HG03439 (cell line): ENCODE results near the gene FRAS1.

Experiments
- ATAC-seq: cut with Tn5 transposase; IDR thresholded peaks from one replicate; pipeline ENCODE4 v1.9.1; 2021; ENCODE audit warnings: mild to moderate bottlenecking, moderate library complexity; ENCODE audit not compliant: unreplicated experiment

Gene FRAS1

DNA sequence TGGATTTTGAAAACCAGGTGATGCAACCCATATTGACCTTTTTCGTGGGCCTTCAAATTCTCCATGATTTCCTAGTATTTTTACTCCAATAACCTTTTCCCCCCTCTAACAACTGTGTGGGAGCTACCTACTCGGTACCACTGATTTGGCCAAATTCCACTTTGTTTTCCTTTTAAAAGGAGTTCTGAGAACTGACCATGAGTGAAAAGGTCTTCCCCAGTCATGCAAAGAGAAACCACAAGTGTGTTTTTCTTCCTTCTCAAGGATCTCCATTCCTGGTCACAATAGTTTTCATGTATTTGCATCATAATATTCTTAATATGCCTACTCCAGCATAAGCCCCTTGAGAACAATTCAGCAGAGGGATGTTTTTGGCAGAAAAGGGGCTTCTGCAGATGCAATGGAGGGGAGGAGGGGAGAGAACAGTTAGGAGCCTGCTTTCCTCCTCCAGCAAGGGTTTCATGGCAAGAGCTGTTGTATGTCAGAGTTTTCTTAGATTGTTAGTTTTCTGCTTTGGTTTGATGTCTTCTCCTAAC, 299.2 kb downstream of the FRAS1 start:
- ATAC-seq = no peak

DNA sequence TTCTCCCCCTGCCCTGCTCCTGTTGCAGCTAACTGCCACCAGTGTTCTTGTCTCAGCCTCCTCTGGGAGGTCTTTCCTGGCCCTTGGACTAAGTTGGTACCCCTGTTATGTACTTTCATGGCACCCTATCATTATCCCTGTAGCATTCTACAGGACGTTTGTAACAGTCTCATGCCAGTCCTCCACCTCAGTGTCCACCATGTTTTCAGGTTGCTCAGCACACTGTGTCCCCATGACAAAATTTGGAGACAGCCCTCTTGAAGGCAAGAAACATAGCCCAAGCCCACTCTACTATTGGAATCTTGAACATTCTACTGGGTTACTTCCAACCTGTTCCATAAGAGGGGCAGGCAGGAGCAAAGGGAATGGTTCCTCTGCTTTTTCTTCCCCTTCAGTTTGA, 300.0 kb downstream of the FRAS1 start:
- ATAC-seq = no peak

DNA sequence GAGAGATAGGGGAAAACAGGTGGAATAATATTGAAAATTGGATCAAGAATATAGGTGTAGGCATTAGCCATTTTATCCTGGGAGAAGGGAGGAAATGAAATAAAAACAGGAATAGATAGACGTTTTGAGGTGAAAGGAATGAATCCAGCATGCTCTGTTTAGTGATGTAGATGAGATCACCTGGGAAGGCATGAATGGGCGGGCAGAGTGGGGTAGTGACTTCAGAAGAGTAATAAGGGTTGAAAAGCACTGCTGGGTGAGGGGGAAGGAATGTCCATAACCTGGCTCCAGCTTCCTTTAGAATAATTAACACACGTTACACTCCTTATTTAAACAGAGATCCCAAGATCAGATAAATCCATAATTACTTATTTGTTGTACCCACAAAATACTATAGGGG, 303.3 kb downstream of the FRAS1 start:
- no peak for ATAC-seq

DNA sequence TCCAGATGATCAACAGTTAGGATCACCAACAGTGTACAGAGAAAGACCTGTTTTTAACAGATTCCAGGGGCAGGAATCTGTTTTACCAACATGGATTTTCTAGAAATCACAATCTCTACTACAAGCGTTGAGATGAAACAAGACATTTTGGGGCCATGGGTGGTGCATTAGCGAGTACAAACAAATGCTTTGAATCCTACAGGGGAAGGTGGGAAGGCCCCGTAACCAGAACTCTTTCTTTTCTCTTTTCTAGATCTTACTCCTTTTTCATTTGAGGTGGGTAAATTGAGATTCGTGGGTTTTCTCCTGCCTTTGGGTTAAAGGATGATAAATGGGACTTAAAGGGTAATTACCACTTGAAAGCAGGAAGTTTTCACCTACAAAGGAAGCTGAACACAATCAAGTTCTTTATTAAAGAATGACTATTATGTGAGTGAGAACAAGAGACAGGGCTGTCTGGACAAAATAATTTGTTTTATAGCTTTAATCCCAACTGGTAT, 304.5 kb downstream of the FRAS1 start:
- ATAC-seq = no peak

DNA sequence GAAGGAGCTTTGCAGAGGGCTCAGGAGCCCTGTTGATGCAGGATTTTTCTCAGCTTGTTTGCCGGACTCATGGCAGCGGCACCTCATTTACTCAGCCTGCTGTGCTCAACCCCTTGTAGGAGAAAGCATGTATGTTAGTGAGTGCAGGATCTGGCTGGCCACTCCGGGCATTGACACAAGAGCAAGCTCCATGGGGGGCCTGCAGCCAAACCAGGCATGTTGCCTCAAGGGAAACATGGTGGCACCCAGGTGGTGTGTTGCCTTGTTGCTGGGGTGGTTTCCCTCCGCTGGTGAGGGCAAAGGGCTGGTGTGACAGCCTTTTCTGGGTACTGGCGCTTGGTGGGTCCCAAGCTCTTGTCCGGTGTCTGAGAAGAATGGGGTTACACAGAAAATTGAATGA, 305.2 kb downstream of the FRAS1 start:
- ATAC-seq = no peak

DNA sequence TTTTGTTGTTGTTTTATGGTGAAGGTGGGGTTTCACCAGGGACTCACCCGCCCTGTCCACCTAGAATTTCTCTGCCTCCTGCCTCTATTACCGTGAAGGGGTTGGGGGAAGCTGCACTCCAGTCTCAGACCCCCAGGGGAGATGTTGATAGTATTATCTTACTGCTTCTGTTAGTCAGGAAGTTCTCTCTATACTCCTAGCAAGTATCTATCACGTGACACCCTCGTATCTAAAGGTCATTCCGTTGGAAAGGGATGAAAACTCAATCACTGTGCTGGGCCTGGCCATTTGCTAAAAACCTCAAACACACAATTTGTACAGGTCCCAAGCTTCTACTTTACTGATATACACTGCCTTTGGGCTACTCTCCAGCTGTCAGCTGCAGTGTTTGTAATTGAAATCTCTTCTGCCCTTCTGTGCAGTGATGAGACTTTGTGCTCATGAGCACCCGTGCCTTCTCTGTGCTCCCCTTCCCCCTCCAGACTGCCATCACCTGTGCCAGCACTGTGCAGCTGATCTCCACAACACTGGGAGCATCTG, 306.0 kb downstream of the FRAS1 start:
- ATAC-seq = no peak

DNA sequence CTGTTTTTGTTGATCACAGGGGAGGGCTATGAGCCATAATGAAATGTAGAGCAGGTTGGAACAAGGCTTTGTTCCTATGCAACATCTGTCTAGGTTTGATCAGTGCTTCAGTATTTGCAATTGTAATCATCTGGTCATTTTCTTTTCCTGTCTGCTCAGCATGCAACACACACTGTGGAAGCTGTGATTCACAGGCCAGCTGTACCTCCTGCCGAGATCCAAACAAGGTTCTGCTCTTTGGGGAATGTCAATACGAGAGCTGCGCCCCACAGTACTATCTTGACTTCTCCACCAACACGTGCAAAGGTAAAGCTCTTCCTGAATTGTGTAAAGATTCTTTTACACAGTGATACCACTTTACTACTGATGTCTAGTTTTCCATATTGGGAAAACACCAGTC, 312.6 kb downstream of the FRAS1 start:
- ATAC-seq = no peak

DNA sequence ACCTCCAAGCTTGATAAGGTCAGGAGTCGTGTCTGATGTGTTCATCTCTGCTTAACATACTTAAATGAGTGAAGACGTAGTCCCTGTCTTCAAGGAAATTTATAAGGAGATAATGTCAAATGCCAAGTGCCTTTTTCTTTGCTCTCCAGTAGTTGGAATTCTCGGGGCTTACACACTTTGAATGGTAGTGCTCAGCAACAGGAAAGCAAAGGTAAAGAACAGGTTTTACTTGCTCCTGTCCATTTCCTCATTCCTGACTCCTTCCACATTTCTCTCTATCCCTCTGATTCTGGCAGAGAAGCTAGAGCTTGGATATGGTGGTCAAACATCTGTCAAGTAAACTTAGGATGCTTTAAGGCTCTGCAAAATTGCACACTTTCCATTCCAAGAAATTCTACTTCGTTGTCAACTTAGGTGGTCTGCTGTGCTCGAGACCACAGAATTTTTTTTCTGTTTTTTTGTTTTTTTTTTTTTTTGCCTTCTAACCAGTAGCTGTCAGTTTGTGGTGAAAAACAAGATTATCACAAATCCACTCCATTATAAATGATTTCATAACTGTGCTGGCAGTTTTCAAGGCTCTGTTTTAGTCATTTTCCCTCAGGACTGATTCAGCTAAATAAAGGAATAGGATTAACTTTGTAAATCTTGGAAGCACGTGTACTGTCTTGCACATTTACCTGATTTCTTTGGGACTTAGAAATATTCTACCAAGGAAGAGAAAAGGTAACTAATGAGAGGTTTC, 313.7 kb downstream of the FRAS1 start:
- ATAC-seq = no peak

DNA sequence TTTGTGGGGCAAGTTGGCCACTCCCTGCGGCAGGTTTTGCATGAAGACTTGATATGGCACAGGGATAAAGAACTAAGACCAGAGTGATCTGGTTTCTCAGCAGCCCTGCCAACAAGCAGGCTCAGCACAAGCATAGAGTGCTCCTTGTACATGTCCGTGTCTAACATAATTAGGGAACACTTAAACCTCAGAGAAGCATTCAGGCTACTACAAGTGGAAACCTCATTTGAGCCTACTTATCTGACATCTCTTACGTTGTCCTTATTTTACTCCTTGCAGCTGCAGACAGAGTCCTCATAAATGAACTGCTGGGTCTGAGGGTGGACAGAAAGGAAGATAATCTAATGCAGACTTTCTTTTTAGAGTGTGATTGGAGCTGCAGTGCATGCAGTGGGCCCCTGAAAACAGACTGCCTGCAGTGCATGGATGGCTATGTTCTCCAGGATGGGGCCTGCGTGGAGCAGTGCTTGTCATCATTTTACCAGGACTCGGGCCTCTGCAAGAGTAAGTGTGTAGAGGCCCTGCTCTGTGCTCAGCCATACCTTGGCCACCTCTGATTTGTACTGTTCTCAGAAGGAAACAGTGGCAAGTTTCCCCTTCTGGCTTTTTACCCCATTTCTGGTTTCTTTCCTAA, 315.3 kb downstream of the FRAS1 start:
- no peak for ATAC-seq

DNA sequence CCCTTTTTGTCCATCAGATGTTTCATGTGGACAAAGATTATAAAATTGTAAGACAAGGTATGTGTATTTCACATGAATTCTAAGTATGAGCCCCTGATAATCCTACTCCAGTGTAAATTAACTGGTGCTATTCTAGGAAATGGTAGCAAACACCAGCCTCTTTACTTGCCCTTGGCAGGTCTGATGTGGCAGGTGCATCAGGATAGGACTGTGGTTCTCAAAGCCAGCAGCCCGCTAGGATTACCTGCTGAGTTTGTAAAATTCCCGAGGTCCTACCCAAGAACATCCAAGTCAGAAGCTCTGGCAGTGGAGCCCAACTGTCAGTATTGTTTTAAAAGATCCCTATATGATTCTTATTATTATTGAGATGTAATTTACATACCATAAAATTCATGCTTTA, 320.4 kb downstream of the FRAS1 start:
- no peak for ATAC-seq

DNA sequence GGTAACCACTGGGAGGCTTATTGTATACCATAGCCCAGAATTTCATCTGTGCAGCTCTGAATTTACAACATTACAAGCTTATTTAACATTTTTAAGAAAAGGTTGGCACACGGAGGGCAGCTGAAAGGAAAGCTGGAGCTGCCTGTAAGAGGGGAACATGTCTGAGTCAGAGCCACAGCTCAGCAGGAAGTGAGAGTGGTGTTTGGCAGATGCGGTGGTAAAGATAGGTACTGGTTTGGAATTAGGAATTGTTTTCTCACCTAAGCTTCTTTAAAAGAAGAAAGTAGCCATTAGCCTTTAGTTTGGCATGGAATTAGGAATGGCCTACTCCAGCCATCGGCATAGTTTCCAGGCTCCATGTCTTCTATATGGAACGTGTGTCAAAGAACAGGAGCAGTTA, 321.9 kb downstream of the FRAS1 start:
- no peak for ATAC-seq

DNA sequence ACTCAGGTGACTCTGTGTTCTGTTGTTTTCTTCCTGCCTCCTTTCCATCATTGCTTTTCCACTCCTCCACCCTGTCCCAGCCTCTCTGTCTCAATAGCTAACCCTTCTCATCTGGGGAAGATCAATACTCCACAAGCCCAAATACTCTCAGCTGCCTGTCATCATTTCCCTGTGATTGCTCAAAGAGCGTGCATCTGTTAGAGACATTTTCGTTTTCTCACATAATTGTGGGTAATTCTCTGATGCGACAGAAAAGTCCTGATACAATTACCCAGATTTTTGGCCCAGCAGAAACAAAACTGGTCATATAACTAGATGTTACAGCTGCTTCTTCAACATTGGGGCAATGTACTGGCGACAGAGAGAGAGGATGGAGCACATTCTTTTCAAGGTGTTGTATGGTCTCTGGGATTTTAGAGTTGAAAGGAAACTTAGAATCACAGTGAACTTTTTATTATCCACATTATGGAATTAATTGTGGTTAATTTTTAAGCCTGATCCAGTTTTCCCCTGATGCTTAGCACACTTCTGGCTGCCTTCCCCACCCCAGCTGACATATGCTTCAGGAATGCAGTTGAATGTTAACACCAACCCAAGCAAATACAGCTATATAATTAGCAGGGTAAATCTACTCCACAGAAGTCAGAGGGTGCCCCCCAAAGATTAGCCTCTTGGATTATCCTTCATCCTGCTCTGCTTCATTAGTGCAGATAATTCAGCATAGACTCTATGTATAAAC, 323.0 kb downstream of the FRAS1 start:
- ATAC-seq = no peak

DNA sequence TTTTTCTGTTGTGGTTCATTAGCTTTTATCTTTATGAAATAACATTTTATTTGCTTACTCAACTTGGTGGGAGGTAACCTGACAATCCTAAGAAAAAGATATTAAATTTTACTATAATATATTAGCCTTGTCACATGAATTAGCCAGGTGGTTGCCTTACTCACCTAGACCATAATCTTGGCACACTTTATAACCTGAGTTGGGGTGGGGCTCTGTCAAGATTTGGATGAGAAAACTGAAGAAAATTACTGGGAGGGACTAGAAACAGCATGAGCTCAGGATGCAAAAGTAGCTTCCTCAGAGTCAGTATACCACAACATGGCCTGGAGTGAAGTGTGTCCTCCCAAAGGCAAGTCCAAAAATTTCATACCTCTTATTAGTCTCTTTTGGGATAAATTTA, 329.6 kb downstream of the FRAS1 start:
- ATAC-seq = no peak

DNA sequence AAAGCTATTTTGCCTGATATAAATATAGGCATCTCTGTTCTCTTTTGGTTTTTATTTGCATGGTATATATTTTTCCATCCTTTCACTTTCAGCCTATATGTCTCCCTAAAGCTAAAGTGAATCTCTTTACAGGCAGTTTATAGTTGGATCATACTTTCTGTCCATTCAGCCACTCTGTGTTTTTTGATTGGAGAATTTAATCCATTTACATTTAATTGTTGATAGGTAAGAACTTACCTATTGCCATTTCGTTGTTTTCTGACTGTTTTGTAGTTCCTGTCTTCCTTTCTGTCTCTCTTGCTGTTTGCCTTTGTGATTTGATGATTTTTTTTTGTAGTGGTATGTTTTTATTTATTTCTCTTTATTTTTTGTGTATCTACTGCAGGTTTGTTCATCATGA, 338.5 kb downstream of the FRAS1 start:
- ATAC-seq = no peak

DNA sequence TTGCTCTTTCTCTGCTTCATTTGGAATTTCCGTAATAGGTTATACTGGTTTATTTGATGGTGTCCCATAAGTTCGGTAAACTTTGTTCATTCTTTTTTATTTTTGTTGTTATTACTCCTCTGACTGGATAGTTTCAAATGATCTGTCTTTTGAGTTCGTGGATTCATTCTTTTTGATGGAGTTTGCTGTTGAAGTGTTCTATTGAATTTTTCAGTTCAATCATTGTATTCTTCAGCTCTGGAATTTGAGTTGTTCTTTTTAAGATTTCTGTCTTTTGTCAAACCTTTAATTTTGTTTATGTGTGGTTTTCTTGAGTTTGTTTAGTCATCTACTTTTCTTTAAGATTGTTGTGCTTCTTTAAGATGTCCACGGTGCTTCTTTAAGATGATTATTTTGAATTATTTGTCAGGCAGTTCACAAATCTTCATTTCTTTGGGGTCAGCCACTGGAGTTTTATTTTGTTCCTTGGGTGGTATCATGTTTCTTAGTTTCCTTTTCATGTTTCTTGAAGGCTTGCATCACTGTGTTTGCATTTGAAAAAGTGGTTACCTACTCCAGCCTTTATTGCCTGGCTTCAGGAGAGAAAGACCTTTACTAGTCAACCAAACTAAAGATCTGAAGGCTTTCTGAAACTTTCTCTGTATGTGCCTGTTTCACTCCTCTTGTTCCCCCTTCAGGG, 339.6 kb downstream of the FRAS1 start:
- no peak for ATAC-seq

DNA sequence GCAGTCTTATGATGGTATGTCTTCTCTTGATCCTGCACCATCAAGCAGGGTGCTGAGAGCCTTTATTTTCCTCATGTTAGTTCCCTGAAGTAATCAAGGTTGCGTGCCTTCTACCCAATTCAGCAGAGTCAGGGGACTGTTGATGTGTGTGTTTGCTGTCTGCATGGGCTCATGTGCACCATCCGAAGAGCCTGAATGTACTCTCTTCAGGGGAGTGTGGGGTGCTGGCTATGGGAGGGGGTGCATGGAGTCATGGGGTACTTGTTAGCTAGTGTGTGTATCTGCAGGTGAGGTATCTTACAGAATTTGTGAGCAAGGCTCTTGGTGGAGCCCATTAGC, 340.1 kb downstream of the FRAS1 start:
- ATAC-seq = no peak

DNA sequence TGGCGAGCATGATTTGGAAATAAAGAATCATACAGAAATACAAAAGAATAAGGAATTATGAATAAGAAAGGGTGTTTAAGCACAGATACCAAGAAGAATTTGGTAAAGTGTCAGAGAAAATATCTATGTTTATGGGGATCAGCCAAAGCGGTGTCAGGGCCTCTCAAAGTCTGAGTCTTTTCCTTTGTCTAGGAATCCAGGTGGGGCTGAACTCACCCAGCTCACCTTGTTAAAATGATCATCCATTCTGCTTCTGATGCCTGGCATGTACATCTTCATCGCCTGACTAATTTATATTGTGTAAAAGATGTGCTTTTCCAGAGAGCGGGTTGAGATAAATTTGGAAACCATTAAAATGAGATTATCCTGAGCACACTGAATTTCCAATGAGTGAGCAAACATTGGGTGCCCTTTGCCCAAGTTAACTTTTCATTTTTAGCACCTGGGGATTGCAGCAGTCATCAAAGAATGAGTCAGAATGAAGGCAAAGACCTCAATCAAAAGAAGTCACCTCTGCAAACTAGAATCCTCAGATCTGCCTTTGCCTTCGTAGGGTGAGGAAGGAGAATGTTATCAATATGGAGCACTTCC, 352.6 kb downstream of the FRAS1 start:
- ATAC-seq = no peak

DNA sequence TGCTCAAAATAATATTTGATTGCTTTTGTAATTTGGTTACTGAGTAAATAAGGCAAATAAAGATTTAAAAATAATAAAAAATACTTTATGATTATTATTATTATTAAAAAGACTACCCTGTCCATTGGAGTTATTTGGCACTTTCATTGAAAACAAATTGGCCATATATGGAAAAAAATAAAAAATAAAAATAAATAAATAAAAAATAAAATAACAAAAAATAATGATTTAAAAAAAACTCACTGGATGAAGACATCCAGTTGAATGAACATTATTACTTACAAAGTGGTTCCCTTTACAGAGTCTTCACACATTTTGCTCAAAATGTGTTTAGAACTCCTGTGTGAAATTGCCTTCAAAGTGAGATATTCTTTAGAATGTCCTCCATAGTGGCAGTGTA, 353.1 kb downstream of the FRAS1 start:
- ATAC-seq = no peak

DNA sequence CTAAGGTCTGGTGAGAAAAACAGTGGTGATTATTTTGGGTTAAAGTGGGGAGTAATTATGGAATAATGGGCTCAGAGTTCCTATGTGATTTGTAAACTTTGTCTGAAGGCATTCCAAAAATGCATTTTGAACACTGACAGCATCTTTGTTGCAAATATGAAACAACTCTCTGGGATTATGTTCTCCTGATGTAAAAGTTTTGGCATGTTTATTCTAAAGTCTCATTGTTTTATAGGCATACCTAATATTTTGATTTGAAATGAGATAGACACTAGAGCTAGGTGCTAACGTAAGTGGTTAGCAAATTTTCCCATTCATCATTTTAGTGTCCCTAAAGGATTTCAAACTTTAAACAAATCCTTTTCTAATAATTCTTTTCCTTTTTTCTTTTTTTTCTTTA, 353.6 kb downstream of the FRAS1 start:
- no peak for ATAC-seq

DNA sequence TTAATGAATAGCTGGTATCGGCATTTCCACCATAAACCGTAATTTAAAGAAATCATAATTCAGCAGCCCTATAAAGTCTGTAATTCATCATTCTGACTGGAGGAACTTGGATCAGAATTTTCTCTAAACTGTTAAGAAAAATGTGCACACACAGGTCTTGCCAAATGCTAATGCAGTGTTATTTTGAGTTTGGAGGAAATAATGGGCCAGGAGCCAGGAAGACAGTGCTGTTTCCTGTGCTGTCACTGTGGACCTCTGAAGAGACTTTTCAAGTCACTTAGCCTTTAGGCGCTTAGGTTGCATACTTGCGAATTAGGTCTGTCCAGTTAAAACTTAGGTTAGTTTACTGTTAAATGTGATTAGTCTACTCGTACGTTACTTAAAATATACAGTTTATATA, 357.0 kb downstream of the FRAS1 start:
- ATAC-seq = no peak

DNA sequence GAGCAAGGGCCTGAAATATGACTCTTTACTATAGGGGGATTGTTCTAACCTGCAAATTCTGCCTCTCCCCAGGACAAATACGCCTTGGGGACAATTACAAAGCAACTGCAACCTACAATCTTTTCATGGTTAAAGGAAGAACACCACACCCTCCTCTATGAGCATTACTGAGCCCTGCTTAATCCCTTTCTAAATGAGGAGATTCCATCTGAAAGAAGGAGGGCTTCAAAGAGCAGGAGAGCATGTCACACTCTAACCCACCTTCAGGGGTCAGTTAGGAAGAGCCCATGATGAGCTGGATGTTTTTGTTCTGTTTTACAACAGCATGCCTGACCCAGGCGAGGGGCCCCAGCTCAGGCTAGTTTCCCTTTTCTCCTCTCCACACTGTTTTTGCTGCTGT, 360.5 kb downstream of the FRAS1 start:
- ATAC-seq = no peak
